ENCODE measurements around the gene NPC1.

GRCh38 chr18:23608211-23608610 lies 21.9 kb upstream of the NPC1 start:
- TF ChIP-seq, protein P1, sequence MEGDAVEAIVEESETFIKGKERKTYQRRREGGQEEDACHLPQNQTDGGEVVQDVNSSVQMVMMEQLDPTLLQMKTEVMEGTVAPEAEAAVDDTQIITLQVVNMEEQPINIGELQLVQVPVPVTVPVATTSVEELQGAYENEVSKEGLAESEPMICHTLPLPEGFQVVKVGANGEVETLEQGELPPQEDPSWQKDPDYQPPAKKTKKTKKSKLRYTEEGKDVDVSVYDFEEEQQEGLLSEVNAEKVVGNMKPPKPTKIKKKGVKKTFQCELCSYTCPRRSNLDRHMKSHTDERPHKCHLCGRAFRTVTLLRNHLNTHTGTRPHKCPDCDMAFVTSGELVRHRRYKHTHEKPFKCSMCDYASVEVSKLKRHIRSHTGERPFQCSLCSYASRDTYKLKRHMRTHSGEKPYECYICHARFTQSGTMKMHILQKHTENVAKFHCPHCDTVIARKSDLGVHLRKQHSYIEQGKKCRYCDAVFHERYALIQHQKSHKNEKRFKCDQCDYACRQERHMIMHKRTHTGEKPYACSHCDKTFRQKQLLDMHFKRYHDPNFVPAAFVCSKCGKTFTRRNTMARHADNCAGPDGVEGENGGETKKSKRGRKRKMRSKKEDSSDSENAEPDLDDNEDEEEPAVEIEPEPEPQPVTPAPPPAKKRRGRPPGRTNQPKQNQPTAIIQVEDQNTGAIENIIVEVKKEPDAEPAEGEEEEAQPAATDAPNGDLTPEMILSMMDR (IDR thresholded peaks at IDR 0.05), result no peak
- TF ChIP-seq, protein P2, sequence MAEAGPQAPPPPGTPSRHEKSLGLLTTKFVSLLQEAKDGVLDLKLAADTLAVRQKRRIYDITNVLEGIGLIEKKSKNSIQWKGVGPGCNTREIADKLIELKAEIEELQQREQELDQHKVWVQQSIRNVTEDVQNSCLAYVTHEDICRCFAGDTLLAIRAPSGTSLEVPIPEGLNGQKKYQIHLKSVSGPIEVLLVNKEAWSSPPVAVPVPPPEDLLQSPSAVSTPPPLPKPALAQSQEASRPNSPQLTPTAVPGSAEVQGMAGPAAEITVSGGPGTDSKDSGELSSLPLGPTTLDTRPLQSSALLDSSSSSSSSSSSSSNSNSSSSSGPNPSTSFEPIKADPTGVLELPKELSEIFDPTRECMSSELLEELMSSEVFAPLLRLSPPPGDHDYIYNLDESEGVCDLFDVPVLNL (CRISPR knock-in tag; IDR thresholded peaks at IDR 0.05; ENCODE audit: borderline replicate concordance, low read depth), result no peak
- no peak for TF ChIP-seq SP1 (CRISPR knock-in tag; conservative IDR thresholded peaks at IDR 0.05)
- no peak for TF ChIP-seq ZNF263 (CRISPR knock-in tag; IDR thresholded peaks at IDR 0.05; ENCODE audit: low read depth)
- TF ChIP-seq JUN (CRISPR knock-in tag; IDR thresholded peaks at IDR 0.05), result no peak
